ENCODE measurements around the gene EPB41.

DNA sequence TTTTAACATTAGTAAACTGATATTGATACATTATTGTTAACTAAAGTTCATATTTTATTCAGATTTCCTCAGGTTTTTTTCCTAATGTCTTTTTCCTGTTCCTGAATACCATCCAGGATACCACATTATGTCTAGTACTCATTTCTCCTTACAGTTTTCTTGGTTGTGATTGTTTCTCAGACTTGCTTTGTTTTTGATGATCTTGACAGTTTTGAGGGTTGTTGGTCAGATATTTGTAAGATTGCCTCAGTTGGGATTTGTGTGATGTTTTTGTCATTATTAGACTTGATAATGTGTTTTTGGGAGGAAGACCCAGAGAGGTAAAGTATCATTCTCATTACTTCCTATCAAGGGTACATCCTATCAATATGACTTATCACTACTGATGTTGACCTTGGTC is 19.5 kb downstream of the EPB41 start:
- no peak for TF ChIP-seq POLR2A (IDR thresholded peaks at IDR 0.05)
- TF ChIP-seq, protein P1, sequence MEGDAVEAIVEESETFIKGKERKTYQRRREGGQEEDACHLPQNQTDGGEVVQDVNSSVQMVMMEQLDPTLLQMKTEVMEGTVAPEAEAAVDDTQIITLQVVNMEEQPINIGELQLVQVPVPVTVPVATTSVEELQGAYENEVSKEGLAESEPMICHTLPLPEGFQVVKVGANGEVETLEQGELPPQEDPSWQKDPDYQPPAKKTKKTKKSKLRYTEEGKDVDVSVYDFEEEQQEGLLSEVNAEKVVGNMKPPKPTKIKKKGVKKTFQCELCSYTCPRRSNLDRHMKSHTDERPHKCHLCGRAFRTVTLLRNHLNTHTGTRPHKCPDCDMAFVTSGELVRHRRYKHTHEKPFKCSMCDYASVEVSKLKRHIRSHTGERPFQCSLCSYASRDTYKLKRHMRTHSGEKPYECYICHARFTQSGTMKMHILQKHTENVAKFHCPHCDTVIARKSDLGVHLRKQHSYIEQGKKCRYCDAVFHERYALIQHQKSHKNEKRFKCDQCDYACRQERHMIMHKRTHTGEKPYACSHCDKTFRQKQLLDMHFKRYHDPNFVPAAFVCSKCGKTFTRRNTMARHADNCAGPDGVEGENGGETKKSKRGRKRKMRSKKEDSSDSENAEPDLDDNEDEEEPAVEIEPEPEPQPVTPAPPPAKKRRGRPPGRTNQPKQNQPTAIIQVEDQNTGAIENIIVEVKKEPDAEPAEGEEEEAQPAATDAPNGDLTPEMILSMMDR (IDR thresholded peaks at IDR 0.05): no peak

Measured in Peyer's patch (tissue), 4 donors.